Uterus (tissue), 2 donors: ENCODE data around the gene SSR1.

Experiments
- POLR2A ChIP-seq, 2 donors: fragments of 450-650 bp; IDR thresholded peaks; one replicate each; pipeline ENCODE4 v1.6.1; 2016; ENCODE audit warnings: antibody characterized with exemption in 2 of 2, mild to moderate bottlenecking in 1 of 2, moderate library complexity in 1 of 2
- TF ChIP-seq, protein P1 (sequence below), 4 experiments: fragments of 200-600 bp in 2 of 4; fragments of 450-650 bp in 2 of 4; sonication (generic) in 2 of 4; IDR thresholded peaks; one replicate each; pipeline ENCODE4 v1.5.1; 2016 to 2019; ENCODE audit warnings: antibody characterized with exemption in 4 of 4, mild to moderate bottlenecking in 2 of 4, moderate library complexity in 1 of 4

DNA sequence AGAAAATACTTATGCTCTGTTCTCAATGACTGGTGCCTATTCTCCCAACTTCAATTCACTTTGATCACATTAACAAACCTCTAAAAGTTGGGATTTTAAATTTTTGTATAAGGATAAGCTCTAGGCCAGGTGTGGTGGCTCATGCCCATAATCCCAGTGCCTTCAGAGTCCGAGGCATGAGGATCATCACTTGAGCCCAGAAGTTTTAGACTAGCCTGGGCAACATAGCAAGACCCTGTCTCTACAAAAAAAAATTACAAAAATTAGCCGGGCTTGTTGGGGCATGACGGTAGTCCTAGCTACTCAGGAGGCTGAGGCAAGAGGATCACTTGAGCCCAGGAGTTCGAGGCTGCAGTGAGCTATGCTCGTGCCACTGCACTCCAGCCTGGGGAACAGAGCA lies 3.9 kb downstream of the SSR1 start:
- TF ChIP-seq, protein P1, sequence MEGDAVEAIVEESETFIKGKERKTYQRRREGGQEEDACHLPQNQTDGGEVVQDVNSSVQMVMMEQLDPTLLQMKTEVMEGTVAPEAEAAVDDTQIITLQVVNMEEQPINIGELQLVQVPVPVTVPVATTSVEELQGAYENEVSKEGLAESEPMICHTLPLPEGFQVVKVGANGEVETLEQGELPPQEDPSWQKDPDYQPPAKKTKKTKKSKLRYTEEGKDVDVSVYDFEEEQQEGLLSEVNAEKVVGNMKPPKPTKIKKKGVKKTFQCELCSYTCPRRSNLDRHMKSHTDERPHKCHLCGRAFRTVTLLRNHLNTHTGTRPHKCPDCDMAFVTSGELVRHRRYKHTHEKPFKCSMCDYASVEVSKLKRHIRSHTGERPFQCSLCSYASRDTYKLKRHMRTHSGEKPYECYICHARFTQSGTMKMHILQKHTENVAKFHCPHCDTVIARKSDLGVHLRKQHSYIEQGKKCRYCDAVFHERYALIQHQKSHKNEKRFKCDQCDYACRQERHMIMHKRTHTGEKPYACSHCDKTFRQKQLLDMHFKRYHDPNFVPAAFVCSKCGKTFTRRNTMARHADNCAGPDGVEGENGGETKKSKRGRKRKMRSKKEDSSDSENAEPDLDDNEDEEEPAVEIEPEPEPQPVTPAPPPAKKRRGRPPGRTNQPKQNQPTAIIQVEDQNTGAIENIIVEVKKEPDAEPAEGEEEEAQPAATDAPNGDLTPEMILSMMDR (IDR thresholded peaks at IDR 0.05) = no peak
- TF ChIP-seq POLR2A (IDR thresholded peaks at IDR 0.05) = no peak
